ENCODE measurements around the gene IFT57.

IFT57 gene

DNA sequence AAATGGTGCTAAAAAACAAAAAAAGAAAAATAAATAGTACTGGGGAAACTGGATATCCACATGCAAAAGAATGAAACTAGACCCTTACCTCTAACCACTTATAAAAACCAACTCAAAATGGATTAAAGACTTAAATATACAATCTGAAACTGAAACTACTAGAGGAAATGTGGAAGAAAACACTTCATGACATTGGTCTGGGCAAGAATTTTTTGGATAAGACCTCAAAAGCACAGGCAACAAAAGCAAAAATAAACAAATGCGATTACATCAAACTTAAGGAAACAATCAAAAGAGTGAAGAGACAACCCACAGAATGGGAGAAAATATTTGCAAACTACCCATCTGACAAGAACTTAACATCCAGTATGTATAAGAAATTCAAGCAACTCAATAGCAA lies 6.4 kb downstream of the IFT57 start:
- no peak for DNase-seq

DNA sequence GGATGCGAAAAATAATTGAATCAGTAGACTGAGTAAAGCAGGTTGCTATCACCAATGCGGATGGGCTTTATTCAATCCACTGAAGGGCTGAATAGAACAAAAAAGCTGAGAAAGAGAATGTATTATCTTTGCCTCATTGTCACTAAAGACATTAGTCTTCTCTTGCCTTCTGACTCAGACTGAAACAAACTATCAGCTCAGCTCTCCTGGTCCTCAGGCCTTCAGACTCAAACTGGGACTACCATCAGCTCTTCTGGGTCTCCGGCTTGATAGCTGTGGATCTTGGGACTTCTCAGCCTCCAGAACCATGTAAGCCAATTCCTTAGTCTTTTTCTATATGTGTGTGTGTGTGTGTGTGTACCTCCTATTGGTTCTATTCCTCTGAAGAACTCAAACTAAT lies 12.6 kb downstream of the IFT57 start:
- no peak for DNase-seq

DNA sequence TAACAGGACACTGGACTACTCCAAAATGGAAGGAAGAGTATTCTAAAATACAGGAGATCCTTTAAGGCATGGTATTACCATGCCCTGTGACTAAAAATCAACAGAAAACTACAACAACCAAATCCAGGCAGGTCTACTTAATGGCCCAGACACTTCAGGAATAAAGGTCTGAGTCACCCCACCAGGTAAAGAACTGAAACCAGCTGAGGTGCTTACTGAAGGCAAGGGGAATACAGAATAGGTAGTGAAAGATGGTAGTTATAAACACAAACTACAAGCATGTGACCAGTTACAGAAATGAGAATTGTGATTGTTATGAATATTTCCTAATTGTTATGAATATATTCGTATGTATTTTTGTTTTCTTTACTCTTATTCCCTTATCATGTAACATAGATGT lies 13.4 kb downstream of the IFT57 start:
- no peak for DNase-seq

DNA sequence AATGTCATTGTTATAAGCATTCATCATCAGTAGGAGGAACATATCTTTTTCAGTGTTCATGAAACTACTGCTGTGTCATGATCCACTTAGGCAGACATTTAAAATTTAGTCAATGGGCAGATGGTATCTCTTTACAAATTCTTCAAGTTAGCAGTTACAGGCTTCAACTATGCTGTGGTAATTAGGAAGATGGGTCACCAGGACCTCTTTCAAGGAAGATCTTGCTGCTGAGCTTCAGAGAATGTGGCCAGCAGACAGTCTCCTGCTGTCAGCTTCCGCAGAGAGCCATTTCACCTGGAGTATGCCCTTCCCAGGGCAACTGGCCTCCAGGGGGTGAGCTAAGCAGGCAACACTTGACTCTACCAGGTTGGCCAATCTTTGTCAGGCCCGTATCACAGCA lies 19.4 kb downstream of the IFT57 start:
- no peak for DNase-seq

DNA sequence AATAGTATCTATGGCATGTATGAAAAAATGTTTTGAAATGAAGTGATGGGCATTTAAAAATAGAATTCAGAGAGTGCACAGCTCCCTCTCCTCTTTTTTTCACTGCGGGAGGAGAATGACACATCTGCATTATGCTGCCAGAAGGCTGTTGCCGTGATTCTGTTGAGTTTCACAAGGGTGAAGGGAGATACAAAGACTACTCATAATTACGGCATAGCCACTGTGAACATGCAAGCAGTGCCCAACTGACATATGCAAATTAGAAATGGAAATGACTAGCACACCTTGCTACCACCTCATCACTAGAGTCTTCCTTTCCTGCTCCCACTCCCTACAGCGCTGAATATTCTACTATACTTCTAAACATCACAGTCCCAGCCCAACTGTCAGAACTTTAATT lies 20.1 kb downstream of the IFT57 start:
- DNase-seq = no peak

DNA sequence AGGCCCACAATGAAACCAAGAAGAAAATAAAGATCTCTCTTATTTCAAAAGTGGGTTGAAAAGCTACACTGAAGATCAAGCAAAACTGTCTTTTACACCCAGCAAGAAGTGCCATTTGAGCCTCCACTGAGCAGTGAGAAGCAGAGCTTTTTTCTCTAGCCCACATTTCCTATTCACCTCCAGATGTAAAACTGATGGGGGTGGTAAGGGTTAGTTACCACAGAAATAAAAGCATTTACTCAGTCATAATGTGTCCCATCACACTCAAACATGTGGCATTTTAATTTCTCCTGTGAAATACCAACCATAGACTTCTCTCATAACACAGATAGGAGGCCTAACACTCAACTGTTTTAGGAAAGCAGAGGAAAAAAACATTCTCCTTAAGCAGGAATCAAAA lies 21.0 kb downstream of the IFT57 start:
- no peak for DNase-seq

DNA sequence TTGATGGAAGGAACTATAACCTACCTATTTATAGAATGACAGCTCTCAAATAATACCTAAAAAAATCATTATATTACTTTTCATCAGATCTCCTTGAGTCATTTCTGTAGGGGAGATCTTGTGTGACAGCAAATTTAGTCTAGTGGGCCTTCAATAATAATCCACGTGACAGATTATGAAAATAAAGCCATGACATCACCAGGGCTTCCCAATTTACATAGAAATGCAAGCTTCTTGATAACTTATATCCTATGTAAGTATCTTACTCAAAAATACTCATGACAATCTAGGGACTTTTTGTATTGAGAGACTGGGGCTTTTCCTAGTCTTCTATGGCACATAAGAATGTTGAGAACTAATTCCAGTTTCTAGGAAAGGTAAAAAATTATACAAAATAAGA lies 21.6 kb downstream of the IFT57 start:
- no peak for DNase-seq

DNA sequence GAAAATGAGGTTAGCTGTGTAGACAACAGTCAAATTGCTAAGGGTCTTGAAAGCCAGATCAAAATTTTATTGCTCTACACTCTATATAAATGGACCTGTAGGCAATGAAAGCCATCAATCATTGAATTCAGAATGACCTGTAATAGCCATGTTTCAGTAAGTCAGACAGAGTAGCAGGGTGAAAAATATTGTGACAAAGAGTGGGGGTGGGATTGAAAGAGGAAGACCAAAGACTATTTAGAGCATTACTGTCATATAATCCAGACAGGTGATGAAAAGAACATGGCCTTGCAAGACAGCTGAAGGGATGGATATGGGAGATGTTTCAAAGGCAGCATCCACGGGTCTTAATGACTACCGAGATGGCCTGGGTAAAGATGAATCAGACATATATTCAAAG lies 22.2 kb downstream of the IFT57 start:
- DNase-seq = no peak

DNA sequence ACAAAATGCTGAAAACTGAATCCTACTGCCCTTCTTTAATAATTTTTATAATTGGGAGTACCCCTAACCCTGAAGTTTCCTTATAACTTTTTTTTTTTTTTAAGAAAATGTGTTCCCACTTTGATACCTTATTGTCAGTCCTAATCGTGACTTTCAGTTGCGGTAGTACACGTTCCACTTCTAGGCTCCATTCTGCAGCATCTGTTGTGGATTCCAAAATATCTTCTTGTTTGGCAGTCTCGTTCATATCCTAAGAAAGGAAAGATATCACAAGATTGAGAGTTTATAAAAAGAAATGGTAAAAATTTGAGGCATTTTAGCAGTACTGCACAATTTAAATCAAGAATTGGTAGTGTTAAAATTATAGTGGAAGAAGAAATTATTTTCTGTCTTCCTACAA lies 30.8 kb downstream of the IFT57 start:
- DNase-seq = no peak

DNA sequence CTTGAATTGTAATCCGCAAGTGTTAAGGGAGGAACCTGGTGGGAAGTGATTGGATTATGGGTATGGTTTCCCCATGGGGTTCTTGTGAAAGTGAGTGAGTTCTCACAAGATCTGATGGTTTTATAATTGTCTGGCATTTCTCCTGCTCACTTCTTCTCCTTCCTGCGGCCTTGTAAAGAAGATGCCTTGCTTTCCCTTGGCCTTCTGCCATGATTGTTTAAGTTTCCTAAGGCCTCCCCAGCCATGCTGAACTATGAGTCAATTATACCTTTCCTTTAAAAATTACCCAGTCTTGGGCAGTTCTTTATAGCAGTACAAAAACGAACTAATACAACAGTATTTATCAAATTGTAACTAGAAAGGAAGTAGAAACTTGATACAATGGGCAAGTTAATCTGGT lies 31.9 kb downstream of the IFT57 start:
- no peak for DNase-seq

DNA sequence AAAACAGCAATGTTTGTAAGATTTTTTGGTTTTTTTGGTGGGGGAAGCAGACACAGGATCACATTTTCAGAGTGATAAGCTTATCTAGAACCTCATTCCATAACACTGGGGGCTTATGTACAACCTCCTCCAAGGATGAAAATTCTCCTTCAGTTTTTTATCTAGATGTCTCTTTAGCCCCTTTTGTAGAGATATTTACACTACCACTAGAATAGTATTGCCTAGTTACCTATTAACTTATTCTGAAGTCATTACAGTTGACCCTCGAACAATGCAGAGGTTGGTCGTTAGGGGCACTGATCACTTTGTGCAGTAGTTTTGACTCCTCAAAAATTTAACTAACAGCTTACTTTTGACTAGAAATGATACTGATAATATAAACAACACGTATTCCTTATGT lies 32.8 kb downstream of the IFT57 start:
- DNase-seq = no peak

DNA sequence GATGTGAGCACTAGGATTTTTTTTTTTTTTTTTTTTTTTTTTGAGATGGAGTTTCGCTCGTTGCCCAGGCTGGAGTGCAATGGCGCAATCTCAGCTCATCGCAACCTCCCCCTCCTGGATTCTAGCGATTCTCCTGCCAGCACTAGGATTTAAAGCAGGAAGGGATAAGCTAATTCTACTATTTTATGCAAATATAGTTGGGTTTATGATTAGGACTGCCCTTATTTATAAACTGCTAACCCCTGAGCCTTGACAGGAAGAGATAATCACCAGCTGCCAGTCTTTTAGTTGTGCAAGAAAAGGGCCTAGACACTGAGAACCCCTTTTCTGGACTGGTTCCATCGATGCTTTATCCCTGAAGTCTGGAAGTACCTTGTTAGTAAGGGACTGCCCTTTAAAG lies 36.7 kb downstream of the IFT57 start:
- DNase-seq = no peak

DNA sequence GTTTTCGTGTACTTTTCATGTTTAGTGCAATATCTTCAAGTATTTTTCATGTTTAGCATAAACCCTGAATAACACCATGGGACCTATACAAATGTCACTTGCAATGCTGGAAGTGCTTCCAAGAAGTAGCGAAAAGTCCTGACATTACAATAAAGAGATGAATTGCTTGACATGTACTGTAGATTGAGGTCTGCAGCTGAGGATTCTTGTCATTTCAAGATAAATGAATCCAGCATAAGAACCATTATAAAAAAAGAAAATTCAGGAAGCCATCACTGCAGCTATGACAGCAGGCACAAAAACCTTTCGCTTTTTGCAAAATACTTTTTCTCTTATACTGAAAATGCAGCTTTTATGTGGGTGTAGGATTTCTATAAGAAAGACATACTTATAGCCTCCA lies 37.4 kb downstream of the IFT57 start:
- no peak for DNase-seq

DNA sequence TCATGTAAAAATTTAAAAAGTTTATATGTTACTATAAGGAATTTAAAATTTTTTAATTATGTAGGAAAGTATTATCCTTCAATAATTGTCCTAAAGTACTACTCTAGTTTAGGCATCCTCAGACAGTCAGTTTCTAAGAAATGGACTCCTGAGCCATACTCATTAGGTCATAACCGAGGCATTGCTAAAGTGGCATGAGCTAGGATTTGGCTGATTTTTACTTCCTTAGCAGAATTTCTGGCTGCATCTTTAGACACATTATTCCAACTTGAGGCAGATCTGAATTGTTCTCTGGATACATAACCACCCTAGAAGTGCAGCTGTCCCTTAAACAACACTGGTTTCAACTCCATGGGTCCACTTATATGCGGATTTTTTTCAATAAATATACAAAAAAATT lies 38.3 kb downstream of the IFT57 start:
- no peak for DNase-seq

DNA sequence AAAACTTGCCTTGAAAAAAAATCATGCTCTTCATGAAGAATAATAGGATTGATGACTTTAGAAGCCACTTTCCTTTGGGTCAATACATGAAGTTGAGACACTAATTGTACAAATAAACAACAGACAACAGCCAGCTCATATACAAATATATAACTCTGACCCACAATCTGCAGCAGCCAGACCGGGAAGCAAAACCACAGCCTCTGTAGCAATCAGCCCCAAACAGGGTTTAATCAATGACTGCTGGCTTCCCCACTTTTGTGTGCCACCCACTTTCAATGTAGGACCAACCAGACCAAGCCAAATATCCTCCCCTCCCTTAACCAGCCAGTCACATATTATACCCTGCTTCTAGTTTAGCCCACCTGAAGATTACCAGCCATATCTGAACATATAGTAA lies 39.0 kb downstream of the IFT57 start:
- DNase-seq = no peak

DNA sequence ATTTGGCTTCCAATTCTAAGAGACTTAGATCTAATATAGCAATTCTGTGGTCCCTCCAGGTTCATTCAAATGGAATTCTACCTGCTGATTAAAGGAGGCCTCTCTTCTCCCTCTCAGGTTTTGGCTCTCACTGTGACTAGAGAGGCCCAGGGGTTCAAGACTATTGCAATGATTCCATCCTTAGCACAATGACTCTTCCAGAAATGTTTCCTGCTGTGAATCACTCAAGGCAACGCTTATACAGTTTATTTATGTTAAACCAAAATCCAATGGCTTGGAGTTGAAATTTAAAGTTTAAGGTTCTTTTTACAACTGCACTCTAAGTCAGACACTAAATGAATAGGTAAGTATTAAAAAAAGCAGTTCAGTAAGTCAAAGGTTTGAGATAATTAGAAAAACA lies 39.9 kb downstream of the IFT57 start:
- DNase-seq = no peak

DNA sequence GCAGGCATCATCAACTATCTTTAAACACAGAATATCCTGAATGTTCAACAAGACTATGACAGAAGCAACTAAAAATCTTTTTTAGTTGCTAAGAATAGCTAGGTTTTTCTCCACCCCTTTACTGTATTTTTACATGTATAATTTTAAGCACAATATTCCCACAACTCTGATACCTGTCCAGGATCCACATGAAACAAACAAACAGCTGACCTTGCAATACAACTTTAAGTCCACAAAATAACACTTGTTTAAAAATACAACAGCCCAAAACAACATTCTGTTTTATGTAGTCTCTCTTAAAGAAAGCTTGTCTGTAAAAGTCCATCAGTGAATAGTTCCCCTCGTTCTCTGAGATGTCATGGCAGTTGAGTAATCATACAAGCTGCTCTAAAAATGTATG lies 41.1 kb downstream of the IFT57 start:
- no peak for DNase-seq

DNA sequence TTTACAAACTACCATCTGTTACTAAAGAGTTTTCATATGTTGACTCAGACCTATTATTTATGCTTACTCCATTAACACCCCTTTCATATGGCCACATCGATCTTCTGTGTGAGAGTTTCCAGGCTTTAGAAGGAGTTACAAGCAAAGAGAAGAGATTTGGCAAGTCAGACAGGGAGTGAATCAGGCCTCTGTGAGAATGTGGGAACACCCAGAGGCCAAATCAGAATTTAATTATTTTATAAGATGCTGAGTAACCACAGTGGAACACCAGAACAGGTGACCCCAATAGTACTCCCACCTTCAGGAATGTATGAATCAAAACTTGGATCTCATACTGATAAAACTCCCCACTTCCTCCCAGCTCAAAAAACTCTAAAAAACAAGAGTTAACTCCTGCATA lies 42.0 kb downstream of the IFT57 start:
- DNase-seq = no peak

DNA sequence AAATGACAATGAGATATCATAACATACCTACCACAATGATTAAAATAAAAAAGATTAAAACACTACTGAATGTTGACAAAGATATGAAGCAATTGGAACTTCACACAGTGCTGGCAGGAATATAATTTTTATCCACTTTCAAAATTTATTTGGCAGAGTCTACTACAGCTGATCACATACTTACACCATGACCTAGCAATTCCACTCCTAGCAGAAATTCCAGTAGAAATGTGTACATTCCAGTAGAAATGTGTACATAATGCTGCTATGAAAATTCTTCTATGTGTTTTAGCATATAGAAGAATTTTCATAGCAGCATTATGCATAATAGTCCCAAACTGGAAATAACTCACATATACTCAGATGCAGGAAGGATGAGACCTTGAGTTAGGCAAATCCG lies 43.5 kb downstream of the IFT57 start:
- no peak for DNase-seq

DNA sequence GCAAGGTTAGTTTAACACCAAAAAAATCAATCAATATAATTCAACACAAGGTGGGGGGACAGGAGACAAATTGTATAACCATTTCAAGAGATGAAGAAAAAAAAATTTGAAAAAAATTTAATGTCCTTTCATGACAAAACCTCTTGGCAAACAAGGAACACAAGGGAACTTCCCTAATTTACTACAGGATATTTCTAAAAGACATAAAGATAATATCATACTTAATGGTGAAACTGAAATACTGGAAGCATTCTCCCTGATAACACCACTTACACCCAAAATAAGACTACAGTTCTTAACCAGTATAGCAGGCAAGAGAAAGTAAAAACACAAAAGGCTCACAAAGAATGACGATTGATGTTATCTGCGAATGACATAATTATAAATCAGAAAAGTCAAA lies 44.7 kb downstream of the IFT57 start:
- DNase-seq = no peak

DNA sequence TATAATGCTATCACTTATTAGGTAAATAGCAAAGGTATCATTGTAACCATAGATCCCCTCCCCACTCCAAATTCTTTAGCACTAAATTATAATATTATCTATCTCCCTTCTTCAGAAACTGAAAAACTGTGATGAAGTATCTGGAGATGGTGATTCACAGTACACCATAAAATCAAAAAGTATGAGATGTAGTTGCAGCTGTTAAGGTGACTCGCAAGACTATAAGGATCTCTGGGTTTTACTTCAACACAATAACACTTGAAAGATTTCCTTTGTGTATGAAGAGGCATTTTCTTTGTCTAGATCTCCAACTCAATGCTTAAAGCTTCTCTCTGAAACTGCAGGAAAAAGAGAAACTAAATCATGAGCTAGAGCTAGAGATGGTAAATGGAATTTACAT lies 46.9 kb downstream of the IFT57 start:
- no peak for DNase-seq

DNA sequence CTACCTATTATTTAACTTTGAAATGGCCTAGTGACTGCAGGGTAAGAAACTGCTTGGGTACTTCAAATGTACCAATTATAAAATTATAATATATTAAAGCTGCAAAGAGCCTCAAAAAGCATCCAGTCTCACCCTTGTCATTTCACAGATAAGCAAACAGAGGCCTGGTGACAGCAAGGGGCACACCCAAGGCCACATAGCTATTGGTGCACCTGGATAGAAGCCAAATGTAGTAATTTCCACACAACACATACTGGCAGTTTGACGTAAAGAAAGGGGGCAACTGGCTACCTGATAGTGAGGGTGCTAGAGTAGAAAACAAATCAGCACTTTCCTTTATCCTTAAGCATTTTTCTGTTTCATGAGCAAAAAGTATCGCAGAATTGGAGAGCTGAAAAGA lies 51.1 kb downstream of the IFT57 start:
- no peak for DNase-seq

DNA sequence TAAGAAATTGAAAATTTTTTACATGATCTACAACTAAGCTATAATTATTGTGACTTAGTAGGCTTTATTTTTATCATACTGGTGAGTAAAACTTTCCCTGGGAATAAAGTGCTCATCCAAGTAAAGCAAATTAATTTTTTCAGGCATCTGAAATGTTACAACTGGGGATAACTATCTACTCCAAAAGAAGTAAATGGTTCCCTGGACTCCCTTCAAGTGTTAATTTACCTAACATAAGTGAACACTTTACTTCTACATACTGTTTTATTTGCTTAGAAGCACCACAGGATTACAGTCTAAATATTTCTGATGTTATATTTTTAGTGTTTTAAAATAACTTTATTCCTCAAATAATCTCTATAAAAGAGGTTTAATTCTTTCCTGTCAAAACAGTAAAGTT lies 57.8 kb downstream of the IFT57 start:
- no peak for DNase-seq

DNA sequence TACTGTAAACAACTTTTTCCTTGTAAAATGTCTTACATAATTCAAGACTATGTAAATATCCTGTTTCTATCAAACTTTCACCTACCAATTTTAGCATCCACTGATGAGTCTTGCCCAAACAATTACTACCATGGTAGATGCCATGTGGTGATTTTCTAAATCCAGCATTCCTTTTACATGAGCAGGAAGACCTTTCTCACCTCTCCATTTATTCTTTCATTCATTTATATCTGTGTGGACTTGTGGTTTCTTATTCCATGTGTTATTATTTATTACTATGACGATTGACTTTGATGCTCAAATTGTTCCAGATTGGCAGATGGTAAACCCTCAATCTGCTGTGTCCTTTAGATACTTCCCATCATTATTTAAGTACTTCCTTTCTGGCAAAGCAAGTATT lies 62.4 kb downstream of the IFT57 start:
- DNase-seq = no peak

DNA sequence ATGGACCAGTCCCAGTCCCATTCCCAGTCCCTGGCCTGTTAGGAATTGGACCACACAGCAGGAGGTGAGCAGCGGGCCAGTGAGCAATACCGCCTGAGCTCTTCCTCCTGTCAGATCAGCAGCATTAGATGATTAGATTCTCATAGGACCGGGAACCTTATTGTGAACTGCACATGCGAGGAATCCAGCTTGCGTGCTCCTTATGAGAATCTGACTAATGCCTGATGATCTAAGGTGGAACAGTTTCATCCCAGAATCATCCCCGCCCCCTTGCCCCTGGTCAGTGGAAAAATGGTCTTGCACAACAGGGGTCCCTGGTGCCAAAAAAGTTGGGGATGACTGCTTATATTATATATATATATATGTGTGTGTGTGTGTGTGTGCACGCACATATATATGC lies 63.1 kb downstream of the IFT57 start:
- no peak for DNase-seq

DNA sequence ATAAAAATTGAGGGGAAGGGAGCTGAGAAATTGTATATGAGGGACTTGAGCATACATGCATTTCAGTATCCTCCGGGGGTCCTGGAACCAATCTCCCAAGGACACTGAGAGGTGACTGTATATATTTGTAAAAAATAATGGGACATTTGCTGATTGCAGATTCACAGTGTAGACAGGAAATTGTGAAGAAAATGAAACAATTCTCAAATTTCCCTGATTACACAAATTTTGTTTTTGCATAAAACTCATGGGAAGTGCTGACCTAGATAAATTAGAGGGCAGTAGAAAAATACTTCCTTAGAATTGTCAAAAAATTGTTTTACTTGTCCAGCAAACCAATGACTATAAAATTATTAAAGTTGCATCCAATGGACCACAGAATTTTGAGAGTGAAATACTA lies 64.0 kb downstream of the IFT57 start:
- no peak for DNase-seq

DNA sequence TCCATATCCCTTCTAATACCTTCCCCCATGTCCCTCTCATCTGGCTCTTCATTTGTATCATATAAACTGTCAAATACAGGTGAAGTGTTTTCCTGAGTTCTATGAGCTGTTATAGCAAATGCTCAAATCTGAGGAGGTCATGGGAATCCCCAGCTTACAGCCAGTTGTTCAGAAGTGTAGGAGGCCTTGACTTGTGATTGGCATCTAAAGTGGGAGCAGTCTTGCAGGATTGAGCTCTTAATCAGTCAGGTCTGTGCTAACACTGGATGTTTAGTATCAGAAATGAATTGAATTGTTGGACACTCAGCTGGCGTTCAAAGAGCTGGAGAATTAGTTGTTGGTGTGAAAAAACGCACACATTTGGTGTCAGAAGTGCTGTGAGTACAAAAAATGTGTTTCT lies 65.0 kb downstream of the IFT57 start:
- no peak for DNase-seq

Data from activated effector memory CD4-positive, alpha-beta T cell treated with anti-CD3 and anti-CD28 coated beads, Interleukin-2, amount 50 U/mL, for 16 hours (primary cell).